Colon (tissue), 2 donors: ENCODE measurements around the gene CAPNS1.
"Not testable (repeated sequence)": the region's sequence is repeated elsewhere in the genome, so short reads cannot be mapped to it uniquely, and the experiment has no call there.

Experiments used
- FAIRE-seq: peaks from 2 replicates; lab custom pipeline; 2012; peaks lifted over from hg19 to GRCh38; lab: Jason Lieb, UNC
- donor health status: control.
- donor health status: control.

Gene CAPNS1

GRCh38 chr19:36151144-36152018 is 11.5 kb downstream of the CAPNS1 start:
- no peak for FAIRE-seq

GRCh38 chr19:36152019-36152351 is 12.1 kb downstream of the CAPNS1 start:
- FAIRE-seq = no peak

GRCh38 chr19:36152352-36153091 is 12.7 kb downstream of the CAPNS1 start, which contains the start of gene COX7A1:
TSS of gene COX7A1 (minus strand) at chr19:36152447. CDS start at chr19:36152407, 40 bp downstream.
- no peak for FAIRE-seq

GRCh38 chr19:36153126-36153525 is 13.3 kb downstream of the CAPNS1 start:
- no peak for FAIRE-seq

GRCh38 chr19:36160821-36161596 is 21.1 kb downstream of the CAPNS1 start:
- FAIRE-seq = no peak

GRCh38 chr19:36163813-36164212 is 23.9 kb downstream of the CAPNS1 start:
- FAIRE-seq = no peak

- FAIRE-seq = peak; percentile 43
Measured at GRCh38 chr19:36169084-36169760, 29.4 kb downstream of the CAPNS1 start.

- no peak for FAIRE-seq
Measured at GRCh38 chr19:36172852-36173251, 33.0 kb downstream of the CAPNS1 start.

- FAIRE-seq = not testable (repeated sequence)
Measured at GRCh38 chr19:36173846-36174245, 34.0 kb downstream of the CAPNS1 start.

- FAIRE-seq = not testable (repeated sequence)
Measured at GRCh38 chr19:36179077-36179476, 39.2 kb downstream of the CAPNS1 start.

- FAIRE-seq = no peak
Measured at GRCh38 chr19:36182612-36183244, 42.9 kb downstream of the CAPNS1 start.

- FAIRE-seq = no peak
Measured at GRCh38 chr19:36183245-36183628, 43.4 kb downstream of the CAPNS1 start.

GRCh38 chr19:36186722-36187121 is 46.9 kb downstream of the CAPNS1 start:
- not testable (repeated sequence) for FAIRE-seq

GRCh38 chr19:36196249-36196648 is 56.4 kb downstream of the CAPNS1 start:
- no peak for FAIRE-seq

GRCh38 chr19:36198119-36198518 is 58.3 kb downstream of the CAPNS1 start:
- FAIRE-seq = no peak
